HepG2 (cell line): ENCODE data around the gene PCGF2. TPM values are rescaled to one million over a fixed set of nuclear protein-coding genes. Genes with fewer than 3 reads are reported as not detected.

Experiments
- ARID5B ChIP-seq: IDR thresholded peaks from 2 replicates; pipeline ENCODE4 v1.4.0; 2020; ENCODE audit warnings: mild to moderate bottlenecking, missing genetic modification reagents
- HOMEZ ChIP-seq: IDR thresholded peaks from 2 replicates; pipeline ENCODE4 v1.6.1; 2016; ENCODE audit warnings: low read depth
- HOXA3 ChIP-seq: sonication (generic); formaldehyde crosslinking; IDR thresholded peaks from 2 replicates; pipeline ENCODE4 v1.5.0; 2020; ENCODE audit warnings: missing genetic modification reagents
- KLF16 ChIP-seq, 2 experiments: sonication (generic) in 1 of 2; formaldehyde crosslinking in 1 of 2; IDR thresholded peaks; 2 replicates each; pipeline versions ENCODE4 v1.6.1 to v1.8.0; 2016 to 2023; ENCODE audit warnings: missing genetic modification reagents in 2 of 2, missing compliant biosample characterization in 1 of 2
- ONECUT2 ChIP-seq: sonication (generic); formaldehyde crosslinking; IDR thresholded peaks from 2 replicates; pipeline ENCODE4 v1.4.0; 2020; ENCODE audit warnings: missing genetic modification reagents
- PRDM15 ChIP-seq: sonication (generic); formaldehyde crosslinking; IDR thresholded peaks from 2 replicates; pipeline ENCODE4 v1.4.0; 2020; ENCODE audit warnings: missing genetic modification reagents
- SALL1 ChIP-seq: sonication (generic); formaldehyde crosslinking; IDR thresholded peaks from 2 replicates; pipeline ENCODE4 v1.8.0; 2022; ENCODE audit warnings: mild to moderate bottlenecking, missing genetic modification reagents
- SIX4 ChIP-seq: sonication (generic); formaldehyde crosslinking; IDR thresholded peaks from 2 replicates; pipeline ENCODE4 v1.4.0; 2020; ENCODE audit warnings: missing genetic modification reagents
- SMARCC2 ChIP-seq: fragments of 450-650 bp; IDR thresholded peaks from 2 replicates; pipeline ENCODE4 v1.6.1; 2017; ENCODE audit warnings: antibody characterized with exemption, mild to moderate bottlenecking
- SP5 ChIP-seq: IDR thresholded peaks from 2 replicates; pipeline ENCODE4 v1.6.1; 2016; ENCODE audit warnings: low read depth, borderline replicate concordance
- TAF1 ChIP-seq: sonication (generic); formaldehyde crosslinking; IDR thresholded peaks from 2 replicates; pipeline ENCODE4 v1.4.0; 2020; ENCODE audit warnings: missing genetic modification reagents
- TBX2 ChIP-seq: sonication (generic); formaldehyde crosslinking; IDR thresholded peaks from 2 replicates; pipeline ENCODE4 v1.5.0; 2020; ENCODE audit warnings: missing genetic modification reagents, mild to moderate bottlenecking, borderline replicate concordance
- ZBTB21 ChIP-seq: sonication (generic); formaldehyde crosslinking; IDR thresholded peaks from 2 replicates; pipeline ENCODE4 v1.4.0; 2020; ENCODE audit warnings: missing genetic modification reagents
- ZBTB33 ChIP-seq: sonication (generic); formaldehyde crosslinking; IDR thresholded peaks from 2 replicates; pipeline ENCODE4 v1.4.0; 2020; ENCODE audit warnings: missing genetic modification reagents
- ZBTB7B ChIP-seq: sonication (generic); formaldehyde crosslinking; IDR thresholded peaks from 2 replicates; pipeline ENCODE4 v1.4.0; 2020; ENCODE audit warnings: missing genetic modification reagents
- ZGPAT ChIP-seq: IDR thresholded peaks from 2 replicates; pipeline ENCODE4 v1.6.1; 2016; ENCODE audit warnings: mild to moderate bottlenecking
- polyA plus RNA-seq, 8 experiments: library from polyadenylated mRNA; depleted of rRNA in 3 of 8; stranded (reverse) in 7 of 8; unstranded in 1 of 8; fragments of >200 nt; fragmentation: Illumina TruSeq in 4 of 8; extraction: Trizol in 4 of 8; gene quantifications; 2 replicates each; pipeline versions ENCODE4 v1.2.1 to v1.2.3, GENCODE V29; 2011 to 2016; ENCODE audit warnings: low read depth in 4 of 8, missing spikeins in 1 of 8, mixed read lengths in 1 of 8; ENCODE audit not compliant: insufficient read depth in 1 of 8
- total RNA-seq, 5 experiments: library from RNA; depleted of rRNA; stranded (reverse); fragments of >200 nt; fragmentation: Illumina TruSeq; extraction: Trizol; gene quantifications; 2 replicates each; pipeline ENCODE4 v1.2.3, GENCODE V29; 2016; ENCODE audit warnings: low read depth in 1 of 5

The PCGF2 gene
- total and polyA plus RNA-seq, 2 of the 13 experiments (the other 11 are each of a cell fraction or from before 2014, with no cell fraction given) = 11.6 to 29.4 TPM

- TF ChIP-seq ZBTB33 (CRISPR knock-in tag) (no peak), ZBTB21 (CRISPR knock-in tag) (no peak), HOXA3 (CRISPR knock-in tag) (peak; percentile 39; the same call in 1 of the 2 replicates), TAF1 (CRISPR knock-in tag) (peak; percentile 22; the same call in 1 of the 2 replicates), TBX2 (CRISPR knock-in tag) (peak; percentile 67; the same call in 1 of the 2 replicates), SIX4 (CRISPR knock-in tag) (0 out of 2 replicates have a peak, but pooled peaks have one; percentile 8), KLF16 (CRISPR knock-in tag; IDR thresholded peaks at IDR 0.05) (0 out of 4 replicates have a peak, but pooled peaks of 1 of the 2 experiments have one; percentile 38), ZBTB7B (CRISPR knock-in tag) (peak; percentile 59; the same call in 1 of the 2 replicates), HOMEZ (CRISPR knock-in tag) (no peak), SALL1 (CRISPR knock-in tag) (peak; percentile 53; the same call in 1 of the 2 replicates), PRDM15 (CRISPR knock-in tag) (peak; percentile 79), ONECUT2 (0 out of 2 replicates have a peak, but pooled peaks have one; percentile 6), SP5 (CRISPR knock-in tag) (peak; percentile 93), ZGPAT (CRISPR knock-in tag) (peak; percentile 46; the same call in 1 of the 2 replicates), SMARCC2 (no peak), ARID5B (CRISPR knock-in tag) (peak; percentile 80)
Measured at GRCh38 chr17:38691154-38691553, 57.0 kb downstream of the PCGF2 start (continued).
